ENCODE measurements around the gene KANK4.

GRCh38 chr1:62280150-62280549 lies 39.1 kb downstream of the KANK4 start:
- no peak for TF ChIP-seq POLR2A (IDR thresholded peaks at IDR 0.05)
- TF ChIP-seq, protein P1, sequence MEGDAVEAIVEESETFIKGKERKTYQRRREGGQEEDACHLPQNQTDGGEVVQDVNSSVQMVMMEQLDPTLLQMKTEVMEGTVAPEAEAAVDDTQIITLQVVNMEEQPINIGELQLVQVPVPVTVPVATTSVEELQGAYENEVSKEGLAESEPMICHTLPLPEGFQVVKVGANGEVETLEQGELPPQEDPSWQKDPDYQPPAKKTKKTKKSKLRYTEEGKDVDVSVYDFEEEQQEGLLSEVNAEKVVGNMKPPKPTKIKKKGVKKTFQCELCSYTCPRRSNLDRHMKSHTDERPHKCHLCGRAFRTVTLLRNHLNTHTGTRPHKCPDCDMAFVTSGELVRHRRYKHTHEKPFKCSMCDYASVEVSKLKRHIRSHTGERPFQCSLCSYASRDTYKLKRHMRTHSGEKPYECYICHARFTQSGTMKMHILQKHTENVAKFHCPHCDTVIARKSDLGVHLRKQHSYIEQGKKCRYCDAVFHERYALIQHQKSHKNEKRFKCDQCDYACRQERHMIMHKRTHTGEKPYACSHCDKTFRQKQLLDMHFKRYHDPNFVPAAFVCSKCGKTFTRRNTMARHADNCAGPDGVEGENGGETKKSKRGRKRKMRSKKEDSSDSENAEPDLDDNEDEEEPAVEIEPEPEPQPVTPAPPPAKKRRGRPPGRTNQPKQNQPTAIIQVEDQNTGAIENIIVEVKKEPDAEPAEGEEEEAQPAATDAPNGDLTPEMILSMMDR (IDR thresholded peaks at IDR 0.05), result no peak
- no peak for TF ChIP-seq EP300 (IDR thresholded peaks at IDR 0.05)
